Renal cortex interstitium (tissue), 11 donors: Measurements from ENCODE around the gene COX10. TPM values are rescaled to one million over a fixed set of nuclear protein-coding genes. Genes with fewer than 3 reads are reported as not detected.

ENCODE experiments used
- DNase-seq, 11 donors: peaks; one replicate each; pipeline ENCODE4 v3.0.0-alpha.2; 2013; ENCODE audit warnings: low read depth in 9 of 11, low spot score in 4 of 11; ENCODE audit errors: extremely low read depth in 1 of 11
- polyA plus RNA-seq, 3 donors: library from polyadenylated mRNA; unstranded; fragments of 120-200 nt; gene quantifications; one replicate each; pipeline ENCODE4 v1.2.1, GENCODE V29; 2013; ENCODE audit not compliant: insufficient read length in 3 of 3

COX10 gene
- polyA plus RNA-seq, 3 donors, result 15.4 to 19.0 (median 17.9) TPM

- no peak for DNase-seq
Measured at GRCh38 chr17:14197057-14197456, 127.8 kb downstream of the COX10 start.

GRCh38 chr17:14197586-14197985 lies 128.3 kb downstream of the COX10 start:
- DNase-seq, result no peak

GRCh38 chr17:14198013-14198412 lies 128.7 kb downstream of the COX10 start:
- DNase-seq, result peak in 2 of 11 donors; percentile 13 to 27

- DNase-seq, result no peak
Measured at GRCh38 chr17:14198575-14198974, 129.3 kb downstream of the COX10 start.

GRCh38 chr17:14199601-14200000 lies 130.3 kb downstream of the COX10 start:
- no peak for DNase-seq

GRCh38 chr17:14200354-14200753 lies 131.1 kb downstream of the COX10 start:
- no peak for DNase-seq

GRCh38 chr17:14201021-14201987 lies 132.0 kb downstream of the COX10 start:
- DNase-seq, result peak in 1 of 11 donors; percentile 3

GRCh38 chr17:14201988-14202380 lies 132.7 kb downstream of the COX10 start:
- no peak for DNase-seq

- DNase-seq, result no peak
Measured at GRCh38 chr17:14202388-14203166, 133.3 kb downstream of the COX10 start.

GRCh38 chr17:14203388-14203787 lies 134.1 kb downstream of the COX10 start:
- no peak for DNase-seq

- DNase-seq, result no peak
Measured at GRCh38 chr17:14204084-14204483, 134.8 kb downstream of the COX10 start.

- no peak for DNase-seq
Measured at GRCh38 chr17:14204546-14204945, 135.2 kb downstream of the COX10 start.

GRCh38 chr17:14205380-14205779 lies 136.1 kb downstream of the COX10 start:
- DNase-seq, result no peak

- DNase-seq, result no peak
Measured at GRCh38 chr17:14205992-14206461, 136.7 kb downstream of the COX10 start.

- no peak for DNase-seq
Measured at GRCh38 chr17:14206891-14207290, 137.6 kb downstream of the COX10 start.

- no peak for DNase-seq
Measured at GRCh38 chr17:14207791-14208190, 138.5 kb downstream of the COX10 start.

GRCh38 chr17:14209215-14209614 lies 139.9 kb downstream of the COX10 start:
- no peak for DNase-seq

GRCh38 chr17:14211246-14211645 lies 141.9 kb downstream of the COX10 start:
- DNase-seq, result no peak

- DNase-seq, result no peak
Measured at GRCh38 chr17:14211801-14212200, 142.5 kb downstream of the COX10 start.

- no peak for DNase-seq
Measured at GRCh38 chr17:14212401-14212800, 143.1 kb downstream of the COX10 start.
